Measurements from ENCODE around the gene HJV.
"Not testable (repeated sequence)": the region's sequence is repeated elsewhere in the genome, so short reads cannot be mapped to it uniquely, and the experiment has no call there.

The HJV gene

GRCh38 chr1:146021622-146022402 lies at the start of gene HJV:
HJV (minus strand) TSS chr1:146021735; CDS start chr1:146020231, 1,504 bp downstream.
- DNase-seq (ENCODE audit: low read depth in 1 of 2, low spot score in 1 of 2) = no peak

- not testable (repeated sequence) for DNase-seq (ENCODE audit: low read depth in 1 of 2, low spot score in 1 of 2)
Measured at GRCh38 chr1:146059148-146059547, 37.6 kb upstream of the HJV start.

GRCh38 chr1:146051852-146052676 lies 30.5 kb upstream of the HJV start:
- peak; percentile 68 to 85 for DNase-seq (ENCODE audit: low read depth in 1 of 2, low spot score in 1 of 2)

GRCh38 chr1:146051452-146051851 lies 29.9 kb upstream of the HJV start:
- no peak for DNase-seq (ENCODE audit: low read depth in 1 of 2, low spot score in 1 of 2)

- not testable (repeated sequence) for DNase-seq (ENCODE audit: low read depth in 1 of 2, low spot score in 1 of 2)
Measured at GRCh38 chr1:146050652-146050963, 29.1 kb upstream of the HJV start.

- not testable (repeated sequence) for DNase-seq (ENCODE audit: low read depth in 1 of 2, low spot score in 1 of 2)
Measured at GRCh38 chr1:146049866-146050651, 28.5 kb upstream of the HJV start.

GRCh38 chr1:146049436-146049835 lies 27.9 kb upstream of the HJV start:
- DNase-seq (ENCODE audit: low read depth in 1 of 2, low spot score in 1 of 2) = no peak

GRCh38 chr1:146048514-146049115 lies 27.1 kb upstream of the HJV start:
- DNase-seq (ENCODE audit: low read depth in 1 of 2, low spot score in 1 of 2) = not testable (repeated sequence)

- DNase-seq (ENCODE audit: low read depth in 1 of 2, low spot score in 1 of 2) = no peak
Measured at GRCh38 chr1:146046664-146047063, 25.1 kb upstream of the HJV start.

- no peak for DNase-seq (ENCODE audit: low read depth in 1 of 2, low spot score in 1 of 2)
Measured at GRCh38 chr1:146039844-146040194, 18.3 kb upstream of the HJV start.

- DNase-seq (ENCODE audit: low read depth in 1 of 2, low spot score in 1 of 2) = peak; percentile 70 to 83
Measured at GRCh38 chr1:146036965-146037646, 15.6 kb upstream of the HJV start.

- DNase-seq (ENCODE audit: low read depth in 1 of 2, low spot score in 1 of 2) = no peak
Measured at GRCh38 chr1:146036241-146036964, 14.9 kb upstream of the HJV start.

- DNase-seq (ENCODE audit: low read depth in 1 of 2, low spot score in 1 of 2) = no peak
Measured at GRCh38 chr1:146035048-146035423, 13.5 kb upstream of the HJV start.

GRCh38 chr1:146032631-146033219 lies 11.2 kb upstream of the HJV start:
- DNase-seq (ENCODE audit: low read depth in 1 of 2, low spot score in 1 of 2) = no peak

GRCh38 chr1:146031476-146031875 lies 9.9 kb upstream of the HJV start:
- no peak for DNase-seq (ENCODE audit: low read depth in 1 of 2, low spot score in 1 of 2)

GRCh38 chr1:146029117-146029516 lies 7.6 kb upstream of the HJV start:
- no peak for DNase-seq (ENCODE audit: low read depth in 1 of 2, low spot score in 1 of 2)

GRCh38 chr1:146026650-146027049 lies 5.1 kb upstream of the HJV start:
- not testable (repeated sequence) for DNase-seq (ENCODE audit: low read depth in 1 of 2, low spot score in 1 of 2)

GRCh38 chr1:146025787-146026495 lies 4.4 kb upstream of the HJV start:
- DNase-seq (ENCODE audit: low read depth in 1 of 2, low spot score in 1 of 2) = not testable (repeated sequence)

Data from activated CD4-positive, alpha-beta T cell treated with anti-CD3 and anti-CD28 coated beads, Interleukin-2, amount 50 U/mL, for 24 hours (primary cell).